ENCODE measurements around the gene SLC22A31. TPM values are rescaled to one million over a fixed set of nuclear protein-coding genes. Genes with fewer than 3 reads are reported as not detected.
A peak's percentile ranks its signal among the peaks of the same experiment; 100 is the strongest.

SLC22A31 gene
- total and polyA plus RNA-seq, 9 of the 15 experiments (the other 6 are each of a cell fraction or from before 2014, with no cell fraction given): 0.29 to 2.2 (median 0.47) TPM; not detected in 3

DNA sequence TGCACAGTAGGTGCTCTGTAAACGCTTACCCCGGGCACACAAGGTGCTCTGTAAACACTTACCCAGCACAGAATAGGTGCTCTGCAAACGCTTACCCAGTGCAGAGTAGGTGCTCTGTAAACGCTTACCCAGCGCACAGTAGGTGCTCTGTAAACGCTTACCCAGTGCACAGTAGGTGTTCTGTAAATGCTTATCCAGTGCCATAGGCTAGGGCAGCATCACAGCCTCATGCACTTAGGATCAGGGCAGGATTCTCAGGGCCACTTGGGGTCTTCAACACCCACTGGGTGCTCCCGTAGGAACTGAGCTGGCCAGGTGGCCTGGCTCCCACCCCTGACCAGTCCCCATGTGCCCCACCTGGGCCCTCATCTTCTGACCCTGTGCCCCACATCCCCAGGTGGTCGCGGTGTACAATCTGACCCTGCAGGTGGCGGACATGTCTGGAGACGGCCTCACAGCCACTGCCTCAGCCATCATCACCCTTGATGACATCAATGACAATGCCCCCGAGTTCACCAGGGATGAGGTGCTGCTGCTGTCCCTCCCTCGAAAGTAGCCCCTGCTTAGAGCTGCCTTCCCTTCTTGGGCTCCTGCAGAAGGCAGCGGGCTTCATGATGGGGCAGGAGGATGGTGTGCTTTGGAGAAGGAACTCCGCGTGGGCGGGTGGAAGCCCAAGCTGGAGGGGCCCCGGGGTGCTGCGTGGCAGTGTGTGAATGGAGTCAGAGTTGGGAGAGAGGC, 13.1 kb downstream of the SLC22A31 start (continued):
- no peak for TF ChIP-seq ZBTB40 (IDR thresholded peaks at IDR 0.05)
- TF ChIP-seq ZBTB40 (CRISPR knock-in tag; IDR thresholded peaks at IDR 0.05): no peak
- TF ChIP-seq ZC3H8 (IDR thresholded peaks at IDR 0.05): no peak
- no peak for TF ChIP-seq TGIF2 (CRISPR knock-in tag; IDR thresholded peaks at IDR 0.05)
- TF ChIP-seq SUPT5H (IDR thresholded peaks at IDR 0.05): no peak
- TF ChIP-seq CBFA2T3 (IDR thresholded peaks at IDR 0.05): 0 out of 2 replicates have a peak, but pooled peaks have one; percentile 30
- TF ChIP-seq ADNP (tag; IDR thresholded peaks at IDR 0.05): peak; percentile 56
- TF ChIP-seq ZKSCAN8 (CRISPR knock-in tag; IDR thresholded peaks at IDR 0.05): peak; percentile 45; the same call in 1 of the 2 replicates
- 0 out of 2 replicates have a peak, but pooled peaks have one; percentile 3 for TF ChIP-seq AFF4 (CRISPR knock-in tag; IDR thresholded peaks at IDR 0.05)
- no peak for TF ChIP-seq SMAD3 (CRISPR knock-in tag; conservative IDR thresholded peaks at IDR 0.05)
- TF ChIP-seq MED1 (CRISPR knock-in tag; IDR thresholded peaks at IDR 0.05; ENCODE audit: borderline replicate concordance): 0 out of 2 replicates have a peak, but pooled peaks have one; percentile 68
- TF ChIP-seq HSF4 (CRISPR knock-in tag; IDR thresholded peaks at IDR 0.05; ENCODE audit: borderline replicate concordance): no peak
- no peak for TF ChIP-seq TOE1 (IDR thresholded peaks at IDR 0.05; ENCODE audit: borderline replicate concordance)
- TF ChIP-seq TOE1 (CRISPR knock-in tag; IDR thresholded peaks at IDR 0.05; ENCODE audit: borderline replicate concordance, low read depth): 0 out of 2 replicates have a peak, but pooled peaks have one; percentile 58
- peak; percentile 81 for TF ChIP-seq EGR1 (conservative IDR thresholded peaks at IDR 0.05)
